Esophagus squamous epithelium (tissue), 5 donors: ENCODE results near the gene IFNK. TPM values are rescaled to one million over a fixed set of nuclear protein-coding genes. Genes with fewer than 3 reads are reported as not detected.

Source experiments
- DNase-seq: peaks from one replicate; lab custom pipeline; 2025; lab: John Stamatoyannopoulos, UW
- H3K27ac ChIP-seq, 4 donors: fragments of 200-600 bp; sonication (generic); one replicate each; pipeline ENCODE4 v1.5.1; 2016 to 2019; ENCODE audit warnings: mild to moderate bottlenecking in 1 of 4
- H3K27me3 ChIP-seq, 4 donors: fragments of 200-600 bp; sonication (generic); 1 replicate in 3 of 4; 2 replicates in 1 of 4; pipeline versions ENCODE4 v1.5.1 to v1.6.0; 2017 to 2021; ENCODE audit warnings: antibody characterized with exemption in 1 of 4
- H3K36me3 ChIP-seq, 3 donors: fragments of 200-600 bp; sonication (generic); one replicate each; pipeline ENCODE4 v1.5.1; 2016 to 2019
- H3K4me1 ChIP-seq, 3 donors: fragments of 200-600 bp; sonication (generic); one replicate each; pipeline ENCODE4 v1.5.1; 2017 to 2019
- H3K4me3 ChIP-seq, 4 donors: fragments of 200-600 bp; sonication (generic); 1 replicate in 3 of 4; 2 replicates in 1 of 4; pipeline ENCODE4 v1.5.1; 2016 to 2019; ENCODE audit warnings: mild to moderate bottlenecking in 2 of 4, moderate library complexity in 1 of 4
- H3K9me3 ChIP-seq, 3 donors: fragments of 200-600 bp; sonication (generic); one replicate each; pipeline ENCODE4 v1.5.1; 2016 to 2019
- CTCF ChIP-seq, 6 experiments: fragments of 450-650 bp in 4 of 6; fragments of 200-600 bp in 2 of 6; sonication (generic) in 2 of 6; IDR thresholded peaks; one replicate each; pipeline ENCODE4 v1.5.1; 2016 to 2019; ENCODE audit warnings: antibody characterized with exemption in 6 of 6, mild to moderate bottlenecking in 4 of 6, moderate library complexity in 4 of 6
- POLR2A ChIP-seq, 4 donors: fragments of 450-650 bp; IDR thresholded peaks; one replicate each; pipeline ENCODE4 v1.6.1; 2017; ENCODE audit warnings: antibody characterized with exemption in 4 of 4, mild to moderate bottlenecking in 4 of 4, moderate library complexity in 3 of 4
- WGBS, 2 donors: methylation state at CpG; one replicate each; pipeline ENCODE4 v1.1.5; 2018; 5-methylcytosine and 5-hydroxymethylcytosine counted together
- intact Hi-C: fragments of 100-400 bp; cut with DNase I; formaldehyde crosslinking; loops from one replicate; pipeline ENCODE4 v1.15.0; 2022
- total RNA-seq, 4 donors: library from RNA; depleted of rRNA; stranded (reverse); fragments of >200 nt; gene quantifications; one replicate each; pipeline ENCODE4 v1.1.0, GENCODE V29; 2016
- donor health status: DM: yes; HTN: yes; CAD: no.

IFNK gene
- total RNA-seq, 4 donors from 2014 or later: not detected

- intact Hi-C loops: no loop called here
- Histone ChIP-seq H3K36me3 (peaks cover 0 to 57% (median 0%) of the 10 kb centered on the region in 3 donors), H3K27me3 (no peaks in the 10 kb centered on the region), H3K4me3 (no peak overlapping the region), H3K9me3 (no peaks in the 10 kb centered on the region), H3K27ac (no peak overlapping the region), H3K4me1 (peaks cover 0 to 19% (median 0%) of the 10 kb centered on the region in 3 donors)
- DNase-seq: no peak
- TF ChIP-seq POLR2A (IDR thresholded peaks at IDR 0.05) (no peak), CTCF (IDR thresholded peaks at IDR 0.05) (no peak)
- WGBS, 2 donors: 76 to 87% methylated on average over 4 of the region's 4 CpGs
These were observed 39.8 kb downstream of the IFNK start for GRCh38 chr9:27563738-27564430.

GRCh38 chr9:27564670-27565069 is 40.6 kb downstream of the IFNK start:
- H3K27ac ChIP-seq: peak overlapping the region in 1 of 4 donors; percentile 11
- no peak for DNase-seq
- peaks cover 0 to 49% (median 0%) of the 10 kb centered on the region in 3 donors for H3K36me3 ChIP-seq
- no peaks in the 10 kb centered on the region for H3K9me3 ChIP-seq
- H3K4me1 ChIP-seq: peaks cover 0 to 19% (median 0%) of the 10 kb centered on the region in 3 donors
- H3K4me3 ChIP-seq: no peak overlapping the region
- 82 to 92% methylated on average over 1 of the region's 1 CpG for WGBS, 2 donors
- no peaks in the 10 kb centered on the region for H3K27me3 ChIP-seq
- no peak for TF ChIP-seq POLR2A (IDR thresholded peaks at IDR 0.05)
- TF ChIP-seq CTCF (IDR thresholded peaks at IDR 0.05): no peak
- intact Hi-C loops: no loop called here

- Histone ChIP-seq H3K4me1 (peaks cover 0 to 17% (median 0%) of the 10 kb centered on the region in 3 donors), H3K27ac (no peak overlapping the region), H3K27me3 (no peaks in the 10 kb centered on the region), H3K4me3 (no peak overlapping the region), H3K36me3 (peaks cover 0 to 40% (median 0%) of the 10 kb centered on the region in 3 donors), H3K9me3 (no peaks in the 10 kb centered on the region)
- no peak for TF ChIP-seq CTCF (IDR thresholded peaks at IDR 0.05)
- TF ChIP-seq POLR2A (IDR thresholded peaks at IDR 0.05): no peak
- intact Hi-C loops: no loop called here
- DNase-seq: no peak
These were observed 41.6 kb downstream of the IFNK start for GRCh38 chr9:27565696-27566095.

GRCh38 chr9:27566118-27566517 is 42.0 kb downstream of the IFNK start:
- peaks cover 0 to 17% (median 0%) of the 10 kb centered on the region in 3 donors for H3K4me1 ChIP-seq
- no peak overlapping the region for H3K27ac ChIP-seq
- TF ChIP-seq CTCF (IDR thresholded peaks at IDR 0.05) (no peak), POLR2A (IDR thresholded peaks at IDR 0.05) (no peak)
- H3K36me3 ChIP-seq: peaks cover 0 to 36% (median 0%) of the 10 kb centered on the region in 3 donors
- DNase-seq: no peak
- H3K9me3 ChIP-seq: no peaks in the 10 kb centered on the region
- WGBS, 2 donors: 95 to 100% methylated on average over 1 of the region's 1 CpG
- no peaks in the 10 kb centered on the region for H3K27me3 ChIP-seq
- no peak overlapping the region for H3K4me3 ChIP-seq
- intact Hi-C loops: no loop called here

GRCh38 chr9:27569406-27569805 is 45.3 kb downstream of the IFNK start:
- no peak for DNase-seq
- H3K9me3 ChIP-seq: no peaks in the 10 kb centered on the region
- H3K36me3 ChIP-seq: peaks cover 0 to 24% (median 0%) of the 10 kb centered on the region in 3 donors
- intact Hi-C loops: no loop called here
- H3K4me3 ChIP-seq: no peak overlapping the region
- no peaks in the 10 kb centered on the region for H3K27me3 ChIP-seq
- TF ChIP-seq CTCF (IDR thresholded peaks at IDR 0.05): no peak
- no peak for TF ChIP-seq POLR2A (IDR thresholded peaks at IDR 0.05)
- no peak overlapping the region for H3K27ac ChIP-seq
- peaks cover 9 to 26% (median 10%) of the 10 kb centered on the region in 3 donors for H3K4me1 ChIP-seq
- WGBS, 2 donors: 62 to 69% methylated on average over 2 of the region's 2 CpGs
